Myometrial cell (primary cell): Measurements from ENCODE around the gene ATOH7. TPM values are rescaled to one million over a fixed set of nuclear protein-coding genes. Genes with fewer than 3 reads are reported as not detected.

Experiments
- total RNA-seq: library from RNA; depleted of rRNA; stranded (reverse); fragments of >200 nt; gene quantifications from 2 replicates; pipeline ENCODE4 v1.2.3, GENCODE V29; 2015

Gene ATOH7
- not detected in 2 replicates for total RNA-seq

DNA sequence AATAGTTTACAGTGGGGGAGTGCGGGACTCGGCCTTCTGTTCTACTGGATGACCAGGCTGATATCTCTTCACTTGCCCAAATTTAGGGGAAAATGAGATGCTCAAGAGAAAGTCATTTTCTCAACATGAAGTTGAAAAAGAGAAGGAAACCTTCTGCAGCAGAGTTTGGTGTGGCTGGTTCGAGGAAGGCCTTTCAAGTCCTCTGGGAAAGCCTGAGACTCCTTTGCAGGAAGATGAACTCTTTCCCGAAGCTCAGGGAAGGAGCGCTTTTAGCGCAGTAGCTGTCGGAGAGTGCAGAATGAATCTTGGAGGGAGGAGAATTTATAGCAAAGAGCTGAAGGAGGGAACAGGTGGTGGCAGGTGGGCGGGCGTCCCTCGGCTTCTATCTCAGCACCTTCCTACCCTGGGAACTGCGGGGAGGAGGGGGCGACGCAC is at the start of gene ATOH7:
Gene ATOH7, minus strand, starts transcription at position 297 of the 435 bp plus-strand sequence. CDS start 436 bp downstream, outside the sequence.

Other genes starting within 250 kb of the ATOH7 start
- 78.1 and 94.8 TPM in 2 replicates for gene HERC4, start 156.8 kb downstream of the ATOH7 start, total RNA-seq
- 11.0 and 12.9 TPM in 2 replicates for gene MYPN, start 122.6 kb downstream of the ATOH7 start, total RNA-seq
- gene HNRNPH3, start 100.0 kb upstream of the ATOH7 start, total RNA-seq = 18.1 and 24.2 TPM in 2 replicates
- gene PBLD, start 100.8 kb upstream of the ATOH7 start, total RNA-seq = 2.9 and 4.1 TPM in 2 replicates
- 11.2 and 13.0 TPM in 2 replicates for gene RUFY2, start 175.2 kb upstream of the ATOH7 start, total RNA-seq
- 4.3 and 5.3 TPM in 2 replicates for gene DNA2, start 239.9 kb upstream of the ATOH7 start, total RNA-seq